Stimulated activated CD4-positive, alpha-beta T cell treated with anti-CD3 and anti-CD28 coated beads, Interleukin-4, amount 100 ng/mL, for 48 hours (primary cell): Measurements from ENCODE around the gene DACH1.

ENCODE experiments used
- DNase-seq, 2 donors: peaks; one replicate each; pipeline ENCODE4 v3.0.0-alpha.2; 2020; ENCODE audit warnings: low read depth in 2 of 2

The DACH1 gene

DNA sequence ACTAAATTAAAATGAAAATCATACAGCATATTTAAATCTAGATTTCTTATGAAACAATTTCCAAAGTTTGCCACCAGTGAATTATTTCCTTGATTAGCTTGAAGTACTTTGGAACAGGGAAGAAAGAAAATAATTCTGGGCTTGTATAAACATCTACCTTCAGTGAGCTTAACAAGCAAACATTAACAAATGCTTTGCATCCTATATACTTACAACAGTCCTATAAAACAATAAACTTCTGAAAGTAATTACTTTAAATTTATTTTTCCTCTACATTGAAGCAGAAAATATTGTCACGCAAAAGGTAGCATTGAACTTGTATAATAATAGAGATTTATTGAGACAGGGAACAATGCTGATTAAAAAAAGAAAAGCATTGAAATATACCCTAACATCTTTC lies 164.8 kb downstream of the DACH1 start:
- DNase-seq, result no peak

DNA sequence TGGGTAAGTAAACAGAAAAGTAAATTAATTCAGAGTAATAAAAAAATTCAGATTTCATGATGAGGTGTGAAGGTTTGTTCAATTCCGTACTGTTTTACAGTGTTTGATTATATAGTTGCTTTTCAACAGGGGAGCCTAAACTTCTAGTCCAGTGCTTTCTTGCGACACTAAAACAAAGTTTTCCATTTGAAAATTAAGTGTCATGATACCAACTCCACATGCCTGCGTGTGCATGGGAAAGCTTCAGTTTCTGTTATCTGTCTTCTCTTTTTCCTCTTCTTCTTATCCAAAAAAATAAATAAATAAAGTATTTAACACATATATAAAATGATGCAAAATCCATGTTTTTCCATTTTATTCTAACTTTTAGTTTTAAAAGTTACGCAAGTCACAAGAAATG lies 165.3 kb downstream of the DACH1 start:
- DNase-seq, result no peak

DNA sequence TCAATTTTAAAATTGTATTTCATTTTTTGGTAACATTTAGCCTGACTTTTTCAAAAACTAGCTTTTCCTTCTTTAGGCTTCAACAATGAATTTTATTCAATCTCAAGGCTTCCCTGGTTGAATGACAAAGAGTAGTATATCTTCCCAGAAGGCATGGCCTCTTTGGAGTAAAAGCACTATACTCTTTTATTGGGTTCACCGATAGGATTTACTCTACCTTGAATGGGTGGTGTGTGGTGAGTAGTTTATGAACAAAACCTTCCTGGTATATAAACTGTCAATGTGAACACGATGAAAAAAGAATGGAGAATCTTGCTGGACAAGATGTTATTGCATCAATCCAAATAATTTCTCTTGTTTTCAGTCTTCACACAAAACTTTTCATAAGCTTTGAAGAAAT lies 167.7 kb downstream of the DACH1 start:
- no peak for DNase-seq

DNA sequence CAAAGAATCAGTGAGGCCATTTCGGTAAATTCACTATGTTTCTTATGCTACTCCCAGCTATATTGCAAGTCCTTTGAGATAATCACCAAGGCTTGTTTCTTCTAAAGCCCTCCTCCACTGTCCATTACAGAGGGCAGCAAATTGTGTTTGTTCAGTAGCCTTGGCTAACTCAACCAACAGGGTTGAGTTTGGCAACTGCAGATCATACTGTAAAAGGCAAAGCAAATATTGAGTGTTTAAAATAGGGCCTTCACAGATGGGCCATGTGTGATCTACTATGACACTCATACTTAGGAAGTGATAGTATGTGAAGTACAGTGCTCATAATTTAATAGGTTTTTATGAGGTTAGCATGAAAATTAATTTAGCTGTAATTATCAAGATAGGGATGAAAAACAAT lies 171.3 kb downstream of the DACH1 start:
- no peak for DNase-seq

DNA sequence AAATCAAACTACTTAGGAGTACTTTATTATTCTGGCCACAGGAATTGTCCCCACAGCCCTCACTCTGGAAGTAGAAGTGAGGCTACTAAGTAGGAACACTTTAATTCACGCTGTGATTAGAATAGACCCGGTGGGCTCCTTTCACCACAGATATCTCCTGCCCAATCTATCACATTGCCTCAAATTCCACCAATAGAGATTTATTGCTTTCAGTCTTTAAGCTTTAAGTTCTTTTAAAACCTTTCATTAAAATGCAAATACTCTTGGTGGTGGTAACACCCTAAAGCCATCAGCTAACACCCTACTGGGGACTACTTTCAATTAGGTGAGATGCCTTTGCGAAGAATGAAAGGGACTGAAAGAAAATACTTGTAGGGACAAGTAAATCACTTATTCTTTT lies 181.9 kb downstream of the DACH1 start:
- no peak for DNase-seq

DNA sequence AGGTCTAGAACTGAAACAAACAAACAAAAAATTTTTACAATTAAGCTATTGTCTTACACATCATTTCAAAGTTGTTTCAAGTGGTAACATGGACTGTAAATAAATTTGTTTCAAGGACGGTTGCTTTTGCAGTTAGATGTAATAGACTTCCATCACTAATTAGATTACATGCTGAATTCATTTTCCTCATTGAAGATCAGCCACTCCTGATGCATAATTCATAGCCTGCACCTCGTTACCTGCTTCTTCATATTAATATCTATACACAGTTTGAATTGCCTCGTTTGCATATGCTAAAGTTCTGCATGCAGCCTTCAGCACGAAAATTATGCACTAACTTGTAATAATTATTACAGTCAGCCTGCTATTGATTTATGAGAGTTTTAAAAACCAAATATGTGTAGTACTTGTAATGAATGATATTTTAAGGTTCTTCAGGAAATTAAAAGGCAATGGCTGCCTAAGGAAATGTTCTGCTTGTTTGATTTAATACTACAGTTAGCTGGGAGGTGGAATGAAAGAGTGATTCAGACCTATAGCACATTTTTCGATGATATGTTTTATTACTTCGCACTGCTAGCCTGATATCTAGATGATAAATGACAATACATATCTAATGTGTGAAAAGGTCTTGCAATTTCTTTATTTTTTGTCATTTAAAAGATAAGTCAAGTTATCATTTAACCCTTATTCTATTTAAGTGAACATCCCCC lies 184.9 kb downstream of the DACH1 start:
- no peak for DNase-seq

DNA sequence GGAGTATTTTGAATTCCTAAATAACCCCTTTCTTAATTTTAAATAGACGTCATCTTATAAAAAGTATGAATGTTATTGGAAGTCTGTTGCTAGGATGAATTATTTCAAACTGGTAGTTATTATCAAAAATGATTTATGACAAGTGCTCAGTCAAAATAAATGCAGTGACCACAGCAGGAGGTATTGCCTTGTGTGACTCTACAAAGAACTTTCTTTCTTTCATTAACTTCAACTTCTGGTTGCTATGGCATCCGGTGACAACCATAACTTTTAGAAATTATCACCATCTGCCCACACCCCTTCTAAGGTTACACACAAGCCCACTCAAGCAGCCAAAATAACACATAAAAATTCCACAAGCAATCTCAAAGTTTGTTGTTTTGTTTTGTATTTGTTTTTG lies 189.9 kb downstream of the DACH1 start:
- DNase-seq, result no peak

DNA sequence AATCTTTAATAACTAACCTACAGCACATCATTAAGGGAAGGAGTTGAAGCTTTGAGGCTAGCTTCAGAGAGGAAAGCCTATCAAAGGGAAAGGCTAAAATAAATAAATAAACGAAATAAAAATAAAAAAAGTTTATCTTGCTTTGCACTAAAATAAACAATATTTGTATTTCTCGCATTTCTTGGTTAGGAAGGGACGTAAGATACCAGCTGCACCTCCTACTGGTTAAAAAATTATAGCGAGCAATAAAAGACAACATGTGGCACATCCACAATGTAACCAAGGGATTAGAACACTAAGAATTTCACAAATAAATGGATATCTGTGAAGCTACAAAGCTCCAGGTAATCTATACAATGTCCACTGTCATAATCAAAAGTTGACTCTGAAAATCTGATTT lies 194.5 kb downstream of the DACH1 start:
- no peak for DNase-seq

DNA sequence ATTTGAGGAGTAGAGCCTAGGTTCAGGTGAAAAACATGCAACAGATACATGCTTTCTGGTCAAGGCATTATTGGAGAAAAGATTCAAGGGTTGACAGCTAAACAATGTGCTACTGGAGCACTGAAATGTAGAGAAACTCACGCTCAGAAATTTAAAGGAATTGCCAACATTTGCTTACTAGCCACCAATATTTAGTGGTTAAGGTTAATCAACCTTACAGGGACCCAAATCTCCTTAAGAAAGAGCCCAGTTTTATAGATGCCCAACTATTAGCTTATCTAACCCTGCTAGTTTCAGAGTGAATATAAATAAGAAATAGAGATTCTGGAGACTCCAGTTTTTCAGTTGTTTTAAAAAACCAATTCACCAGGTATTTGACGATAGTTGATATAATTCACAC lies 203.6 kb downstream of the DACH1 start:
- no peak for DNase-seq

DNA sequence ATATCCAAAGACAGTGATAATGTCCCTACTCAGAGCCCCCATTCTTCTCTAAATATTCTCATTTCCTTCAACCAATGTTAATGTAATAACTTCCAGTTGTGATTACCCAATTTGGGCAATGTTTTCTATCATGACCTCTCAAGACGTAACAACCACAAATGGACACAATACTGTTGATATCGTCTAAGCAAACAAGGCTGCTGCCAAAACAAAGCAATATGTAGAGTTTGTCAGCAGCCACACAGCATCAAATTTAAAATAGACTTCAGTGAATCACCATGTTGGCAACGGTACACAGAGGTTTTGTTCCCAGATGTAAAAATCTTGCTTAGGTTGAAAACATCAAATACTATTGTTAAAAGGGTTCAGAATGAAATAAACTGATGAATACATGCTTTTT lies 205.1 kb downstream of the DACH1 start:
- DNase-seq, result no peak

DNA sequence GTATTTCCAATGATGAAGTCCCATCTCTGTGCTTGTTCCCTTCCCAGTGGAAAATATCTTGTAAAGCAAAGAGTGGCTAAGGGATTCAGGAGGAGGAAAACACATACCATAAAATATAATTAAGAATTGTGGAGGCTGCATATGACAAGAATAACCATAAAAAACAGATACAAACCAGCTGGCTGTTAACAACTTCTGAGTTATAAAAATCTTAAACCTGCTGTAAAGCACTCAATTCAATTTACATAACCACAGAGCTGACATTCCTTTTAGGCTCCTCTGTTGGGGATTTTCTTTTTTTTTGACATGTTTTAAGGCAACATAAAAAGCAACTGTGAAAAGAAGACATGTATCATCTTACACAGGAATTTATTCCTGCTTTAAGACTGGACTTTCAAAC lies 207.6 kb downstream of the DACH1 start:
- DNase-seq, result no peak

DNA sequence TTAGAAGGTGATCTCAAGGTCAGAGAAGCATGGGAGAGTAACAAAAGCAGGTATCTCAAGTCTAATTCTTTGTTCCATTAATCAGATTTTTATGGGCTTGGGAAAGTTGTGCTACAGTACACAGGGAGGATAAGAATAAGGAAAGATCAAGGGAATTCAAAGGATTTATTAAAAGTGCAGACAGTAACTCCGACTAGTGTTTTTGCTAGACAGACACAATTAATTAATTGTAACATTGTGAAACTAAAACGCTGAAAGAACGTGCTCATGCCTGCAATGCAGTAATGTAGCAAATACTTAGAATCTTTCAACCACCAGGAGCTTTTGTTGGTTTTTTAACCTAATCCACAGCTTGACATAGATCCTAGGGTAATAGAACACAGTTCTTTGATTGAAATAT lies 221.5 kb downstream of the DACH1 start:
- DNase-seq, result no peak

DNA sequence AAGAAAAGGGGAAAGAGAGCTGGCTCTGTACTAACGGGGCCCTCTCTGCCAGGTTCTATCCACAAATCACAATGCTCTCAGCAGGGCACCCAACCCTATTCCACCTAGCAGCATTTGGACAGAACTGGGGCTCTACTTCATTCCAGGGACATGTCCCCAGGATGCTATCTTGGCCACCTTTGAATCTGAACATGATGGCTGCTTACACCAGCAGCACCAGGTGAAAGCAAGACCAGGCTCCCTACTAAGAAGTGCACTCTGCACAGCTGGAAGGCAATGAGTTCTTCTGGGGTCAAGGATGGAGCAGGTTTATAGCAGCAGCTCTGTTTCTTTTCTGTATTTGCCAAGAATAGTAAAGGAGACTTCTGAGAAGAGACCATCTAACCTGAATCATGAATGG lies 222.4 kb downstream of the DACH1 start:
- no peak for DNase-seq

DNA sequence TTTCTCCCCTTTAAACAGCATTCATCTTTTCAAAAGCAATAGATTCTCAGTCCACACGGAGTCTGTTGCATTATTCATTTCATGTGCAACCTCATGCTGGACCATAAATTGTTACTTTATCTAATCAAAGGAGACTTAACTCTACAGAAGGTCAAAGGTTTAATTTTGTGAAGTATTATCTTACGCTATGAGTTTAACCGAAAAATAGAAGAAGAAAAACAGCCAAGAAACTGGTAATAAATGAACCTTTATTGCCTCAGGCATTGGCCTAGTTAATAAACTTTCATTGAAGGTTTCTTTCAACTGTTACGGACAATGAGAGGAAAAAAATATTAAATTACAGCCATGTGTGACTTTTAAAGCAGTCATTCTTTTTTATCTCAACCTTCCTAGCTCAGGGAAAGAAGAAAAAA lies 223.6 kb downstream of the DACH1 start:
- no peak for DNase-seq

DNA sequence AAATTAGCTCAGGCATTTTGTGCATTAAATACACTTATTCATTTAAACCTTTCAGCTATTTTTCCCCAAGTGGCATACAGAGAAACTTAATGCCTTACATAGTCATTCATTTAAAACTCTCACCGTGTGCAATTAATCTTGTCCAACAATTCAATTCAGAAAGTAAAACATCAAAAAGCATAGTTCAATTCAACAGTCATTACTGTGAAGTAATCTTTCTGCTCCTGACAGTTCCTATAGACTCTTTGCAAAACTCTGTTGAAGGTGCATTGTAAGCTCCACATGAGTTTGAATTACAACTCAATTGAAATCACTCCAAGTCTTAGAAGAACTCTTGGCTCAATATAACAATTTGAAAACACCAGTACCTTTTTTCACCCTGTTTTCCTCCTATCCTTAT lies 228.3 kb downstream of the DACH1 start:
- DNase-seq, result no peak

DNA sequence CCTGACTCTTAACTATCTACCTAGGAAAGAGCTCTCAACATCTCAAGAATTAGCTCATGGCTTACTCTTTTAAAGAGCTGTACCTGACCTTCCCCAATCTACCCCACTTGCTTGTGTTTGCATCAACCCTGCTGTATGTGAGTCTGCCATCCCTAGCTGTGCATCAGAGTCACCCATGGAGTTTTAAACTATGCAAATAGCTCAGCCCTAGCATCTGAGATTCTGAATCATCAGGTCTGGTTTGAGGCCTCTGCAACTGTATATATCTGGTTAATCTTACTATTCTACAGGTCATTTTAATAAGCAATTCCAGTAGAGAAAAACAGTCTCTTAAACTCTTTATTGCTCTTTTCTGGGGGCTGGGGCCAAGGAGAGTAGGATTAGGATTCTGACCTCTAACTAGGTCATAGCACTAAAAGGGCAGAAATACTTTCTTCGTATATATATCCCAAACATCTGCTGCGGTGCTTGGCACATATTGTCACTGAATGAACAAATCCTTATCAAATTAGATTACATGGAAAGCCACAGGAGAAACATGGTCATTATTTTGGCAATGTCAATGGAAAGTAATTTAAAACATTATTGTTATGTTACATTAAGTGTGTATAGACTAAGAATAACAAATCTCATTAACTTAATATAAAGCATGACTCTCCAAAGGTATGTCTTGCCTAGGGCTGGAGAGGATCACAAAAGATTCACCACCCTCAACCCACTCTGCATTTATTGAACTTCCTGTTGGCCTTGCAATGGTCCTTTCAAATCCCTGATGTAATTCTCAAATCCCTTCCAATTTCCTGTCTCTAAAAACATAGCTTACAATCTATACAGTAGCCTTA lies 232.2 kb downstream of the DACH1 start:
- DNase-seq, result no peak

DNA sequence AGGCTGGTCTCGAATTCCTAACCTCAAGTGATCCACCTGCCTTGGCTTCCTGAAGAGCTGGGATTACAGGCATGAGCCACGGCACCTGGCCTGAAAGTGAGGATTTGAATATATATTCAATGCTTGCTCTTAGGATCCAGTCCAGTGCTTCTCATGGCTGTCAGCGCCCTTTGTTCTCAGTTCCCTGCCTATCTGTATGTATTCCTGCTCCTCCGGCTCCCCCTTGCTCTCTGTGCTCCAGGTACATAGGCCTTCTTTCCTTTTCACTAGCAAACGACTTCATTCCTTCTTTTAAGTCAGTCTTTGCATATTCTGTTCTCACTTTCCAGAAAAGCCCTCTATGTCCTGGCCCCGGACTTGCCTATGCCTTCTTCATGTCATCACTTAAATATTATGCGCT lies 232.8 kb downstream of the DACH1 start:
- DNase-seq, result no peak

DNA sequence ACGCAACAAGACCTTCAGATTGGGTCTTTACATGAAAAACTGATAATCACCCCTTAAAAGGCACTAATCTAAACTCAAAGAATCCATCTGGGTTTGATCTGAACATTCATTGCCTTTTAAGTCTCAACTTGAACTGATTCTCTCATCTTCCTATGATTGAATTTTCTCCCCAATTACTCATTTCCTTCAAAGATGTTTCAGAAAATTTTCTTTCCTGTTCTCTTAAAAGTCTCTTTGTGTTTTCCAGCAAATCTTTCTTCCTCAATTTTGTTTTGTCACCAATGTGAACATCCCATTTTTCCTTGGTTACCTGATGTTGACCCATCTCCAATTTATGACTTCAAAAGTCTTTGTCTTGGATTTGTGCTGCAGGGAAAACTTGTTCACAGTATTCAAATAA lies 234.3 kb downstream of the DACH1 start:
- no peak for DNase-seq

DNA sequence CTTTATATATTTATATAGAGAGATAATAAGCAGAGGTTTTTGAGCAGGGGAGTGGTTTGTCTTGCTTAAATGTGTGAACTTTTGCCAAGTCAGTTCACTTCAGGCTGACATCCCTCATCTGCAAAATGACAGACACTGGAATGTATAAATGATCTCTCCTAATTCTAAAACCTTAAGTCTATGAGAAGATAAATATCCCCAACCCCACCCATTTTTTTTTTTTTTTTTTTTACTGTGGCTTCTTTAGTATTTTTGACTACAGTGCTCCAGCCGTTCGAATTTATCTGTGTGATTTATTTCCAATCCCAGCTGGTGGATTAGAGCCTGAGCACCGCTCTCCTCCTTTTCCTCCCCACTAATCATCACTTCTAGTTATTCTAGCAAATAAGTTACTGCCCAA lies 234.8 kb downstream of the DACH1 start:
- DNase-seq, result no peak

DNA sequence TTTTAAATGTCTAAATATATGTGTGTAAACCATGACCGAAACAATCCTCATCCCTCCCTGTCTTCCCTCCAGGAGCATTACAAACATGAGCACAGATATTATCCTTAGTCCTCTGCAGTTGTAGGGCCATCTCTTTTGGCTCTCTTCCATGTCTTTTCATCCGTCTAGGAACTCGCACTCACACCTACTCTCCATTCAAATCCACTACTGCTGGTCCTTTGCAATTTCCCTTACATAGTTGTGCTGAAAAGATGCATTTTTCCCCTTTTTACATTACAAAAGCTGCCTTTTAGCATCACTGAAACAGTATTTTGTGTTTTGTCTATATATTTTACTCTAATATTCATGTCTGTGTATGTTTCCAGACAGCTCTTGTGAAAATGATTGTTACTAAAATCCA lies 237.8 kb downstream of the DACH1 start:
- DNase-seq, result no peak

DNA sequence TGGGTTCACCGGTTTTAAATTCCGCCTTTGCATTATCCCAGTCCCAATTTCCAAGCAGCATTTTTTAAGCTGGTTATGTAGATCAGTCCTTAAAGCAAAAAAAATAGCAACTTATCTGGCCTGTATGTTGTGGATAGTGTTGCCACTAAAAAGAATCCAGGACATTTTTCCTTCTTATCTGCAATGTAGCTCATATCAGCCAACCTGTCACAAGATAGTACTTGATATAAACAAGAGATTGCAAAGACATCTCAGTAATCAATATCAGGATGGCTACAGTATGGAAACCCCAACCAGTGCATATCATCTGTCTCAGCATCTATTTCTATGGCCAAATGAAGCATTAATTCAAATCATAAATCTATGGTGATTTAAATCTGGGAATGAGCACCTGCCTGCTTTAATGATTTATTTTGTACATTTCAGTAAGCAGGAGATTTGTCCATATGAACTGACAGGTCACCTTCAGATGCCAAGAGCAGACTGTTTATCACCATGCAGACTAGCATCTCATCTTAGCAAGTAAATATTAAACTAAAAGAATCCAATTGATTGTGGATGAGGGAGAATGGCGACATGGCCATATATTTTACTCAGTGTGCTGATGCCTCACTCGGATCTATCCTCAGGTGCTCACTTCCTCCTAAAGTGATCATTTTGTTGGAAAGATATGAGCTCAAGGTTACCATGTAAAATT lies 240.4 kb downstream of the DACH1 start:
- no peak for DNase-seq

DNA sequence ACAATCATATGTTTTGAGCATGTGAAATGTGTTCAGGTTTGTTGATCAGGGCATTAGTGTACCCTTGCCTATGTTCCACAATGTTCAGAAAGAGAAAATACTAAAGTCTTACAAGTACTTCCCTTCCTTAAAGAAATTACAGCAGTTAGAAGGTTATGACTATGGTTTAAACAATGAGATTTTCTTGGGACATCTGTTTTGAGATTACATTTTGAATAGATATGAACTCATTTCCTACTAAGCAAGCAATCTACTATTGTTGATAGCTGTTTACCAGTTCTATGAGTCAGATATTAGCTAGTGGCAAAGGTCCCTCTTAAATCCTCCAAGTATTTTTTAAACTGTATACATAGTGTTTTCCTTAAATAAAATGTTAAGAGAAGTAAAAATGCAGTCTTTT lies 241.3 kb downstream of the DACH1 start:
- no peak for DNase-seq
